AG09319 (cell line): ENCODE measurements around the gene RANGRF.

Experiments
- DNase-seq: peaks from one replicate; pipeline ENCODE4 v3.0.0-alpha.2; 2010; ENCODE audit warnings: low read depth; ENCODE audit errors: extremely low read depth
- TF ChIP-seq, protein P1 (sequence below): IDR thresholded peaks from 2 replicates; pipeline ENCODE4 v1.5.1; 2011; ENCODE audit warnings: low read depth, mild to moderate bottlenecking, inconsistent platforms, low read length, moderate library complexity

The RANGRF gene

DNA sequence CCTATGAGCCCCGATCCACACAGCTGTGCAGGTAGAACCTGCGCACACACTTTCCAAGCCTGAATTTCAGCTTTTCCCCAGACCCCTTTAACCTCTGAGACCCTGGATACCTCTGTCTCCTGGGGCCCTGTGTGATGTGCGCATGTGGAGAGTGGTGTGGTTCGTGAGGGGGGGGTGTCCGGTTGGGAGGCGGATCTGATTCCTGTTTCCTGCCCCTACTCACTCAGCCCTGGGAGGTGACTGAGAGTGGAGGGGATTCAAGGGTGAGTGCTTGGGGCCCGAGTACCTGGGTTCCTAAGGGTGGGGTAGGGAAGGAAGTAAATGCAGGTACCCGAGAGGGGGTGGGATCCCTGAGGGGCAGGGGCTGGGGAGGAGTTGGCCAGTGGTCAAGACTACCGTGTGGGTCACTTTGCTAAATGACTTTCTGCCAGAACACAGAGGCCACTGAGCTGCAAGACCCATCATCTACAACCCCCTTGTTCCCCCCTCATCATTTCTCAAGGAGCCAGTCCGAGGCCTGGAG is 22.2 kb downstream of the RANGRF start:
- TF ChIP-seq, protein P1, sequence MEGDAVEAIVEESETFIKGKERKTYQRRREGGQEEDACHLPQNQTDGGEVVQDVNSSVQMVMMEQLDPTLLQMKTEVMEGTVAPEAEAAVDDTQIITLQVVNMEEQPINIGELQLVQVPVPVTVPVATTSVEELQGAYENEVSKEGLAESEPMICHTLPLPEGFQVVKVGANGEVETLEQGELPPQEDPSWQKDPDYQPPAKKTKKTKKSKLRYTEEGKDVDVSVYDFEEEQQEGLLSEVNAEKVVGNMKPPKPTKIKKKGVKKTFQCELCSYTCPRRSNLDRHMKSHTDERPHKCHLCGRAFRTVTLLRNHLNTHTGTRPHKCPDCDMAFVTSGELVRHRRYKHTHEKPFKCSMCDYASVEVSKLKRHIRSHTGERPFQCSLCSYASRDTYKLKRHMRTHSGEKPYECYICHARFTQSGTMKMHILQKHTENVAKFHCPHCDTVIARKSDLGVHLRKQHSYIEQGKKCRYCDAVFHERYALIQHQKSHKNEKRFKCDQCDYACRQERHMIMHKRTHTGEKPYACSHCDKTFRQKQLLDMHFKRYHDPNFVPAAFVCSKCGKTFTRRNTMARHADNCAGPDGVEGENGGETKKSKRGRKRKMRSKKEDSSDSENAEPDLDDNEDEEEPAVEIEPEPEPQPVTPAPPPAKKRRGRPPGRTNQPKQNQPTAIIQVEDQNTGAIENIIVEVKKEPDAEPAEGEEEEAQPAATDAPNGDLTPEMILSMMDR = no peak

DNA sequence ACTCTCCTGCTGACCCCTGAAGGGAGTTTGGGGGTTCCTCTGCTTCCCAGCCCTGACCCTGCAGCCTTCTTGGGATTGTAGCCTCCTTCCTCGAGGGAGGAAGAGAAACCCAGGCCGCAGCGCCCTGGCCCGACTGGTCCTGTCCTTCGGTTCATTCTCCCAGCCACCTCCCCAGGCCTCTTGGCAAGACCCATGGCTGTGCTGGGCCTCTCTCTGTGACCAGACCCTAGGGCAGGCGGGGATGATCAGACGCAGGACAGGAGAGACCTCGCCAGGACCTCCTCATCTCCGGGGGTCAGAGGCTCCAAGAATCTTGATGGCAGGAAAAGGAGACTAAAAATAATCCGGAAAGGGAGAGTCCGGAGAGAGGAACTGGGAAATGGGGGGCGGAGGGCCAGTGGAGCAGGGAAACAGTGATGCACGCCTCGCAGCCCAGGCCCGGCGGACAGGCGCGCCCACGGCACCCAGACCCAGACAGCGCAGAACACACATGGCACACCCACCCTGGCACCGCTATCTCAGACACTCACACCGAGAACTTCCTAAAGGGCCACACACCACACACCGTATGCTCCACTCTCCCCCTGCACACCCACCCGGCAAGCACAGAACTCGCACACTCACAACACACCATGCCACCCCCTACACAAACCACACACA is 22.8 kb downstream of the RANGRF start:
- TF ChIP-seq, protein P1 = no peak
- no peak for DNase-seq

More for the DNA sequence above, 22.2 kb downstream of the RANGRF start:
- DNase-seq = no peak

DNA sequence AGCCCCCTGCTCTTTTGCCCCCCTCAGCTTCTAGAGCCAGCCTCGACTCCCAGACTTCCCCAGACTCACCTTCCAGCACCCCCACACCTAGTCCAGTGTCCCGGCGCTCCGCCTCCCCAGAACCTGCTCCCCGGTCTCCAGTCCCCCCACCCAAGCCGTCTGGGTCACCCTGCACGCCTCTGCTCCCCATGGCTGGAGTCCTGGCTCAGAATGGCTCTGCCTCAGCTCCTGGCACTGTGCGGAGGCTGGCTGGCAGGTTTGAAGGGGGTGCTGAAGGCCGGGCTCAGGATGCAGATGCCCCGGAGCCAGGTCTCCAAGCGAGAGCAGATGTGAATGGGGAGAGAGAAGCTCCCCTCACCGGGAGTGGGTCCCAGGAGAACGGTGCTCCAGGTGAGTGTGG is 23.8 kb downstream of the RANGRF start:
- TF ChIP-seq, protein P1 = no peak
- DNase-seq = no peak

DNA sequence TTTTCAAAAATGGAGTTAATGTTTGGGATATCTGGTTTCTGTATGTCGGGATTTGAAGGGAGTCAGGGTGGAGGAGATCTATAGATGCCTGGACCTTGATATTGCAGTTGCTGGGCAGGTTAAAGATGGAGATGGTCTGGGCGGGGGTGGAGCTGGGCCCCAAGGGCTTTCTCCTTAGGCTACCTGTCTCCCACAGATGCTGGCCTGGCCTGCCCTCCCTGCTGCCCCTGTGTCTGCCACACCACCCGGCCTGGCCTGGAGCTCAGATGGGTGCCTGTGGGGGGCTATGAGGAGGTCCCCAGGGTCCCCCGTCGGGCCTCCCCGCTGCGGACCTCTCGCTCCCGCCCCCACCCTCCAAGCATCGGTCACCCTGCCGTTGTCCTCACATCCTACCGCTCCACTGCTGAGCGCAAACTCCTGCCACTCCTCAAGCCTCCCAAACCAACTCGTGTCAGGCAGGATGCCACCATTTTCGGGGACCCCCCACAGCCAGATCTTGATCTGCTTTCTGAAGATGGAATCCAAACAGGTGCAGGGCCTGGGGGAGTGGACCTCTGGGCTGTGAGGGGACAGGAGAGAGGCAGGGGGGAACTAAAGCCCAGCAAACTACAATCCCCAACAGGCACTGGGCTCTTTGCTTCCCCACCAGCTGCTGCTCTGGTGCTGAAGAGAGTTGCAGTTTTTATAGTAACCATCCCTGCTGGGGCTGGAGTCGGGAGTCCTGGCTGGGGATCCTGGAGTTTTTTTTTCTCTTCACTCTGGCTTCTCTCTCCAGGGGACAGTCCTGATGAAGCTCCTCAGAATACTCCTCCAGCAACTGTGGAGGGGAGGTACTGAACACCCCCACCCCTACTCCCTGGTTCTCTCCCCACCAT is 24.5 kb downstream of the RANGRF start:
- DNase-seq = no peak
- TF ChIP-seq, protein P1 = no peak

DNA sequence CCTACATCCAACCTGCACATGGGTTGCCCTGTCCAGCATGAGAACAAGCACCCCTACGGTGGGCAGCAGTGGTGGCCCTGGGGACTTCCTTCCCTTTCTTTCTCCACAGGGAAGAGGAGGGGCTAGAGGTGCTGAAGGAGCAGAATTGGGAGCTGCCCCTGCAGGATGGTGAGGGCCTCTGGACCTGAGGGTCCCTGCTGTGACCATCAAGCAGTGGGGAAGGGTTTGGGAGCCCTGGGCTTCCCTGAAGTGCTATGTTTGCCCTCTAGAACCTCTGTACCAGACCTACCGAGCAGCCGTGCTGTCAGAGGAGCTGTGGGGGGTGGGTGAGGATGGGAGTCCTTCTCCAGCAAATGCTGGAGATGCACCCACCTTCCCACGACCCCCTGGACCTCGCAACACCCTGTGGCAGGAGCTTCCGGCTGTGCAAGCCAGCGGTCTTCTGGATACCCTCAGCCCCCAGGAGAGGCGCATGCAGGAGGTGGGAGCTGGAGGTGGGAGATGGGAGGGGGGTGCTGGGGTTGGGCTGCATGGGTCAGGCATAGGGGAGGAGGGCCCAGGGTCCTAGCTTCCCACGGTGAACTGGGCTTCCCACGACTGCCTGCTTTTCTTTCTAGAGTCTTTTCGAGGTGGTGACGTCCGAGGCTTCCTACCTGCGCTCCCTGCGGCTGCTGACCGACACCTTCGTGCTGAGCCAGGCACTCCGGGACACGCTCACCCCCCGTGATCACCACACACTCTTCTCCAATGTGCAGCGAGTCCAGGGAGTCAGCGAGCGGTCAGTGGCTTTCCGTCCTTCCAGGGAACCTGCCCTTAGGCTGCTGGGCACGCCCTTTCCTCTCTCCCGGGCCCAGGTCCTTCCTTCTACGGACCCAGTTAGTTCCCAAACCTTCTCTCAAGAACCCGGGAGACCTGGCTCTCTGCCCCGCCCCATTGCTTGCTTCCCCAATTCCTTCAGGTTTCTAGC is 26.6 kb downstream of the RANGRF start:
- no peak for DNase-seq
- TF ChIP-seq, protein P1 = no peak

DNA sequence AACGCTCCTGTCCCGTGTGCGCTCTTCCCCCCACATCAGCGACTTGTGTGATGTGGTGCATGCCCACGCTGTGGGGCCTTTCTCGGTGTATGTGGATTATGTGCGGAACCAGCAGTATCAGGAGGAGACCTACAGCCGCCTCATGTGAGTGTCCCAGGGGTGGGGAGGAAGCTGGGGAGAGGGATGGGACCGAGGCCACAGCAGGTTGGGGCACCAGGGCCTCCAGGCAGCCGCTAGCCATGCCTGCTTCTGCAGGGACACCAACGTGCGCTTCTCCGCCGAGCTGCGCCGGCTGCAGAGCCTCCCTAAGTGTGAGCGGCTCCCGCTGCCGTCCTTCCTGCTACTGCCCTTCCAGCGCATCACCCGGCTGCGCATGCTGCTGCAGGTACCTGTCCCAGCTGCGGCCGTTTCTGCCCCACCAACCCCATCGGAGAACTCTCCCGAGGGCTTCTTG is 27.3 kb downstream of the RANGRF start:
- TF ChIP-seq, protein P1 = no peak
- no peak for DNase-seq
